ENCODE results near the gene CALHM5. TPM values are rescaled to one million over a fixed set of nuclear protein-coding genes. Genes with fewer than 3 reads are reported as not detected.

The CALHM5 gene
- total and polyA plus RNA-seq, 2 experiments from 2014 or later: 0.51 to 9.8 TPM

DNA sequence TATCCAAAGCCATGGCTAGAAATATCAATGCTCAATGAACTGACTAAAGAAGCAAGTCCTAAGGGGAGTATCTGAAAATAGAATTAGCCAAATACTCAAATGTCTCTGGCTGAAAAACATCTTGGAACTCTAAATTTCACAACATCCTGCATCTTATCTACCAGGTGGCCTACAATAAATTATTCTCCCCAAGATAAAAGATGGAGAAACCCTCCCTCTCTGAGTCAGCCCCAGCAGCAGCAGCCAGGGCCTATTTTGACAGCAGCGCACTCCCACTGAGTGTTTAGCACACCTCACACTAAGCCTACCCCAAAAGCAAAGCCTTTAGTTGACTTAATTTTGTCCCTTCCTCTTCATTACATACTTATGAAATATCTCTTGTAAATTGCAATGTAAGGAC is 44.3 kb upstream of the CALHM5 start:
- Histone ChIP-seq H3K27me3 (replicated peaks; ENCODE audit: insufficient read depth) (peaks cover 10% of the 10 kb centered on the region; the same call in 1 of the 2 replicates), H3K4me3 (no peak overlapping the region), H3K27ac (no peak overlapping the region), H3K4me2 (ENCODE audit: unreplicated experiment) (no peak overlapping the region), H3K36me3 (ENCODE audit: low read depth) (no peaks in the 10 kb centered on the region), H2AFZ (no peak overlapping the region), H3F3A (ENCODE audit: insufficient read depth) (no peaks in the 10 kb centered on the region), H4K20me1 (ENCODE audit: insufficient read depth) (no peaks in the 10 kb centered on the region), H3K79me2 (ENCODE audit: insufficient read depth) (no peaks in the 10 kb centered on the region), H3K9me3 (ENCODE audit: low read depth) (no peaks in the 10 kb centered on the region), H3K4me1 (ENCODE audit: insufficient read depth) (no peaks in the 10 kb centered on the region), H3K9ac (no peak overlapping the region), H3K9me2 (ENCODE audit: insufficient read depth) (no peaks in the 10 kb centered on the region)
- DNase-seq: no peak
- in situ Hi-C loops (cut with MboI): no loop called here
- 94 to 100% methylated on average over 1 of the region's 1 CpG for WGBS, 2 experiments (ENCODE audit: low coverage in 1 of 2, low lambda C conversion rate in 2 of 2, missing lambda C conversion rate in 2 of 2)
- TF ChIP-seq EZH2 (IDR thresholded peaks at IDR 0.05; ENCODE audit: insufficient read depth, poor library complexity, severe bottlenecking): no peak
- no peak for TF ChIP-seq EZH2phosphoT487 (IDR thresholded peaks at IDR 0.05; ENCODE audit: insufficient read depth, low read depth)

DNA sequence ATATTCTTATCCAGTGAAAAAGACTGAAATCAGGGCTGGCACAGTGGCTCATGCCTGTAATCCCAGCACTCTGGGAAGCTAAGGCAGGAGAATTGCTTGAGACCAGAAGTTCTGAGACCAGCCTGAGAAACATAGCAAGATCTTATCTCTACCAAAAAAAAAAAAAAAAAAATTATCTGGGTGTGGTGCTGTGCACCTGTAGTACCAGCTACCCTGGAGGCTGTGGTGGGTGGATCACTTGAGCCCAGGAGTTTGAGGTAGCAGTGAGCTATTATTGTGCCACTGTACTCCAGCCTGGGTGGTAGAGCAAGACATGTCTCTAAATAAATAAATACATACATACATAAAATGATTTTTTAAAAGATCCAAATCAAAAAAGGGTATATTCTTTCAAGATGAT is 43.9 kb upstream of the CALHM5 start:
- Histone ChIP-seq H3K9me2 (ENCODE audit: insufficient read depth) (no peaks in the 10 kb centered on the region), H3K9me3 (ENCODE audit: low read depth) (no peaks in the 10 kb centered on the region), H3K27ac (no peak overlapping the region), H3F3A (ENCODE audit: insufficient read depth) (no peaks in the 10 kb centered on the region), H3K27me3 (replicated peaks; ENCODE audit: insufficient read depth) (peaks cover 7% of the 10 kb centered on the region; the same call in 1 of the 2 replicates), H4K20me1 (ENCODE audit: insufficient read depth) (no peaks in the 10 kb centered on the region), H3K36me3 (ENCODE audit: low read depth) (no peaks in the 10 kb centered on the region), H3K4me2 (ENCODE audit: unreplicated experiment) (no peak overlapping the region), H3K79me2 (ENCODE audit: insufficient read depth) (no peaks in the 10 kb centered on the region), H3K4me3 (no peak overlapping the region), H3K4me1 (ENCODE audit: insufficient read depth) (no peaks in the 10 kb centered on the region), H2AFZ (no peak overlapping the region), H3K9ac (no peak overlapping the region)
- in situ Hi-C loops (cut with MboI): no loop called here
- DNase-seq: no peak
- TF ChIP-seq EZH2 (IDR thresholded peaks at IDR 0.05; ENCODE audit: insufficient read depth, poor library complexity, severe bottlenecking): no peak
- TF ChIP-seq EZH2phosphoT487 (IDR thresholded peaks at IDR 0.05; ENCODE audit: insufficient read depth, low read depth): no peak

DNA sequence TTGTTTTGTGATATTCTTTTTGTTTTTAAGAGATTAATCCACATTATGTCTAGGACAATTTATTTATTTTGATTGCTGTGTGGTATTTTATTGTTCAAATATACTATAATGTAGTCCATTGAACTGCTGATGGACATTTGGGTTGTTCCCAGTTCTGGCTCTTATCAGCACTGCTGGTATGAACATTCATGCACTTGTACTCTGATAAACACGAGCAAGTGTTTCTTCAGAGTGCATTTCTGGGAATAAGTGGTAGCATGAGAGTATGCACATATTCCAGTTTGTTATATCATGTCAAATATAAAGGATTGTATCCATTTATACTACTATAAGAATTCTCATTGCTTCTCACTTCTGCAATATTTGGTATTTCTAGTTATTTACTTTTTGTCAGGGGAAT is 43.1 kb upstream of the CALHM5 start:
- H3K9me2 ChIP-seq (ENCODE audit: insufficient read depth): no peaks in the 10 kb centered on the region
- TF ChIP-seq EZH2 (IDR thresholded peaks at IDR 0.05; ENCODE audit: insufficient read depth, poor library complexity, severe bottlenecking) (no peak), EZH2phosphoT487 (IDR thresholded peaks at IDR 0.05; ENCODE audit: insufficient read depth, low read depth) (no peak)
- H3K4me2 ChIP-seq (ENCODE audit: unreplicated experiment): no peak overlapping the region
- no peak overlapping the region for H3K27ac ChIP-seq
- 4 to 19% methylated on average over 1 of the region's 1 CpG for WGBS, 2 experiments (ENCODE audit: low coverage in 1 of 2, low lambda C conversion rate in 2 of 2, missing lambda C conversion rate in 2 of 2)
- in situ Hi-C loops (cut with MboI): no loop called here
- no peaks in the 10 kb centered on the region for H4K20me1 ChIP-seq (ENCODE audit: insufficient read depth)
- H3K4me1 ChIP-seq (ENCODE audit: insufficient read depth): no peaks in the 10 kb centered on the region
- H3F3A ChIP-seq (ENCODE audit: insufficient read depth): no peaks in the 10 kb centered on the region
- no peak for DNase-seq
- no peaks in the 10 kb centered on the region for H3K9me3 ChIP-seq (ENCODE audit: low read depth)
- H3K9ac ChIP-seq: no peak overlapping the region
- no peak overlapping the region for H2AFZ ChIP-seq
- no peaks in the 10 kb centered on the region; the same call in 1 of the 2 replicates for H3K27me3 ChIP-seq (replicated peaks; ENCODE audit: insufficient read depth)
- no peaks in the 10 kb centered on the region for H3K36me3 ChIP-seq (ENCODE audit: low read depth)
- H3K4me3 ChIP-seq: no peak overlapping the region
- H3K79me2 ChIP-seq (ENCODE audit: insufficient read depth): no peaks in the 10 kb centered on the region

DNA sequence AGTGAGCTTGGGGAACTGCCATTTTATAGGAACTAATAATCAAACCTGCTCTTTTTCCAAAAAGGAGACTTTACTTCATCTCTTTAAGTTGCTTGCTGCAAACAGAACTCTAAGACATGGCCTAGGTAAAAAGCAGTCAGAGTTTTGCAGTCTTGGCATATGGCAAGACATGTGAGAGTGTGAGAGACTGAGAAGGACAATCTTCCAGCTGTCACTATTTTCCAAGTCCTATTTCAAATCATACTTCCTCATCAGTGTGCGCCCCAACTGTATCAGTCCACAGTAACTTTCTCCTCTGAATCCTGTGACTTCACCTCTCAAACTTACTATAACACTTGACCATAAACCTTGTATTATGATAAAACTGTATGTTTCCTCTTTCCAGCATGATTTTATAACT is 39.9 kb upstream of the CALHM5 start:
- no peak overlapping the region for H3K9ac ChIP-seq
- H4K20me1 ChIP-seq (ENCODE audit: insufficient read depth): no peaks in the 10 kb centered on the region
- no peaks in the 10 kb centered on the region for H3K36me3 ChIP-seq (ENCODE audit: low read depth)
- H2AFZ ChIP-seq: no peak overlapping the region
- H3K27me3 ChIP-seq (replicated peaks; ENCODE audit: insufficient read depth): no peaks in the 10 kb centered on the region
- in situ Hi-C loops (cut with MboI): no loop called here
- H3K4me2 ChIP-seq (ENCODE audit: unreplicated experiment): no peak overlapping the region
- no peaks in the 10 kb centered on the region for H3K79me2 ChIP-seq (ENCODE audit: insufficient read depth)
- H3K27ac ChIP-seq: no peak overlapping the region
- no peak overlapping the region for H3K4me3 ChIP-seq
- TF ChIP-seq EZH2 (IDR thresholded peaks at IDR 0.05; ENCODE audit: insufficient read depth, poor library complexity, severe bottlenecking) (no peak), EZH2phosphoT487 (IDR thresholded peaks at IDR 0.05; ENCODE audit: insufficient read depth, low read depth) (no peak)
- no peaks in the 10 kb centered on the region for H3K4me1 ChIP-seq (ENCODE audit: insufficient read depth)
- DNase-seq: no peak
- H3F3A ChIP-seq (ENCODE audit: insufficient read depth): no peaks in the 10 kb centered on the region
- no peaks in the 10 kb centered on the region for H3K9me2 ChIP-seq (ENCODE audit: insufficient read depth)
- 90 to 100% methylated on average over 1 of the region's 1 CpG for WGBS, 2 experiments (ENCODE audit: low coverage in 1 of 2, low lambda C conversion rate in 2 of 2, missing lambda C conversion rate in 2 of 2)
- H3K9me3 ChIP-seq (ENCODE audit: low read depth): no peaks in the 10 kb centered on the region

DNA sequence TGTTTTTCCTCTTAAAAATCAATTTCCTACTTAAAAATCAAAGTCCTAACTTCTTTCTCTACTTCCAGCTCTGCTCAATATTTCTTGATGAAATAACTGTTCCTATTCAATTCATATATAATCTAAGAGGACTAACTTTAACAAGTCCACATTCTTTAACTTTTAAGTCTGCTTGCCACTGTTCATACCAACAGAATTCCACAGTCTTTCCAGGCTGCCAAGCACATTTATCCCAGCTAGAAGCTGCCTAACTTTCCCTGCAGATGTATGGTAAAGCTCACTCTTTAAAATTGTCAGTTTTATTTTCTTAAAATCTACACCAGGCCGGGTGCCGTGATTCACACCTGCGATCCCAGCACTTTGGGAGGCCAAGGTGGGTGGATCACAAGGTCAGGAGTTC is 38.7 kb upstream of the CALHM5 start:
- Histone ChIP-seq H3K4me1 (ENCODE audit: insufficient read depth) (no peaks in the 10 kb centered on the region), H3K4me3 (no peak overlapping the region), H3F3A (ENCODE audit: insufficient read depth) (no peaks in the 10 kb centered on the region), H2AFZ (no peak overlapping the region; the same call in 1 of the 2 replicates), H3K79me2 (ENCODE audit: insufficient read depth) (no peaks in the 10 kb centered on the region), H3K4me2 (ENCODE audit: unreplicated experiment) (no peak overlapping the region), H3K27me3 (replicated peaks; ENCODE audit: insufficient read depth) (no peaks in the 10 kb centered on the region), H4K20me1 (ENCODE audit: insufficient read depth) (no peaks in the 10 kb centered on the region), H3K9me2 (ENCODE audit: insufficient read depth) (no peaks in the 10 kb centered on the region), H3K9ac (no peak overlapping the region), H3K27ac (no peak overlapping the region), H3K9me3 (ENCODE audit: low read depth) (no peaks in the 10 kb centered on the region), H3K36me3 (ENCODE audit: low read depth) (no peaks in the 10 kb centered on the region)
- no peak for TF ChIP-seq EZH2phosphoT487 (IDR thresholded peaks at IDR 0.05; ENCODE audit: insufficient read depth, low read depth)
- TF ChIP-seq EZH2 (IDR thresholded peaks at IDR 0.05; ENCODE audit: insufficient read depth, poor library complexity, severe bottlenecking): no peak
- in situ Hi-C loops (cut with MboI): no loop called here
- DNase-seq: no peak
- 47 to 61% methylated on average over 3 of the region's 3 CpGs for WGBS, 2 experiments (ENCODE audit: low coverage in 1 of 2, low lambda C conversion rate in 2 of 2, missing lambda C conversion rate in 2 of 2)
